GF-D8 (cell line): ENCODE data around the gene SIMC1.
A peak's percentile ranks its signal among the peaks of the same experiment; 100 is the strongest.
"Not testable (repeated sequence)": the region's sequence is repeated elsewhere in the genome, so short reads cannot be mapped to it uniquely, and the experiment has no call there.

ENCODE experiments used
- DNase-seq: peaks from one replicate; lab custom pipeline; 2025; lab: John Stamatoyannopoulos, UW

The SIMC1 gene

GRCh38 chr5:176216393-176216916 is 21.8 kb upstream of the SIMC1 start:
- DNase-seq: not testable (repeated sequence)

- not testable (repeated sequence) for DNase-seq
Measured at GRCh38 chr5:176217188-176217729, 21.0 kb upstream of the SIMC1 start.

- DNase-seq: not testable (repeated sequence)
Measured at GRCh38 chr5:176217764-176218163, 20.5 kb upstream of the SIMC1 start.

- not testable (repeated sequence) for DNase-seq
Measured at GRCh38 chr5:176222006-176222405, 16.2 kb upstream of the SIMC1 start.

- DNase-seq: not testable (repeated sequence)
Measured at GRCh38 chr5:176228358-176228757, 9.9 kb upstream of the SIMC1 start.

- not testable (repeated sequence) for DNase-seq
Measured at GRCh38 chr5:176233253-176233652, 5.0 kb upstream of the SIMC1 start.

GRCh38 chr5:176235155-176235554 is 3.1 kb upstream of the SIMC1 start:
- peak; percentile 19 for DNase-seq

- DNase-seq: not testable (repeated sequence)
Measured at GRCh38 chr5:176238645-176239283, 540 bp downstream of the SIMC1 start.

- DNase-seq: not testable (repeated sequence)
Measured at GRCh38 chr5:176239304-176239703, 1.1 kb downstream of the SIMC1 start.

GRCh38 chr5:176244318-176244717 is 6.1 kb downstream of the SIMC1 start:
- DNase-seq: not testable (repeated sequence)

- DNase-seq: not testable (repeated sequence)
Measured at GRCh38 chr5:176245074-176245473, 6.8 kb downstream of the SIMC1 start.

- DNase-seq: not testable (repeated sequence)
Measured at GRCh38 chr5:176245489-176245888, 7.3 kb downstream of the SIMC1 start.

- DNase-seq: not testable (repeated sequence)
Measured at GRCh38 chr5:176250691-176251090, 12.5 kb downstream of the SIMC1 start.

- DNase-seq: not testable (repeated sequence)
Measured at GRCh38 chr5:176252171-176252570, 13.9 kb downstream of the SIMC1 start.

- DNase-seq: not testable (repeated sequence)
Measured at GRCh38 chr5:176253370-176254065, 15.3 kb downstream of the SIMC1 start.

- not testable (repeated sequence) for DNase-seq
Measured at GRCh38 chr5:176254066-176254393, 15.8 kb downstream of the SIMC1 start.

- not testable (repeated sequence) for DNase-seq
Measured at GRCh38 chr5:176257871-176258505, 19.8 kb downstream of the SIMC1 start.

GRCh38 chr5:176260682-176261081 is 22.5 kb downstream of the SIMC1 start:
- DNase-seq: not testable (repeated sequence)

- DNase-seq: not testable (repeated sequence)
Measured at GRCh38 chr5:176266448-176266847, 28.2 kb downstream of the SIMC1 start.

GRCh38 chr5:176289018-176289417 is 50.8 kb downstream of the SIMC1 start:
- not testable (repeated sequence) for DNase-seq

GRCh38 chr5:176290057-176290840 is 52.0 kb downstream of the SIMC1 start:
- DNase-seq: not testable (repeated sequence)

GRCh38 chr5:176305356-176305755 is 67.1 kb downstream of the SIMC1 start:
- not testable (repeated sequence) for DNase-seq
